HT-29 (cell line): ENCODE measurements around the gene RNF212. TPM values are rescaled to one million over a fixed set of nuclear protein-coding genes. Genes with fewer than 3 reads are reported as not detected.

Experiments used
- DNase-seq: peaks from one replicate; pipeline ENCODE4 v3.0.0-alpha.2; 2015; ENCODE audit warnings: low spot score
- total RNA-seq: library from RNA; depleted of rRNA; stranded (reverse); fragments of >200 nt; shearing (Covaris generic); gene quantifications from 2 replicates; pipeline ENCODE4 v1.2.3, GENCODE V29; 2014

The RNF212 gene
- total RNA-seq, 1 experiment from 2014 or later: not detected

GRCh38 chr4:1115528-1116293 lies 2.3 kb upstream of the RNF212 start:
- DNase-seq: no peak

GRCh38 chr4:1112821-1113182 lies 562 bp downstream of the RNF212 start:
- no peak for DNase-seq

GRCh38 chr4:1112174-1112820 lies 1.1 kb downstream of the RNF212 start:
- no peak for DNase-seq

GRCh38 chr4:1111259-1111809 lies 2.0 kb downstream of the RNF212 start:
- no peak for DNase-seq

GRCh38 chr4:1109898-1110506 lies 3.4 kb downstream of the RNF212 start:
- no peak for DNase-seq

- no peak for DNase-seq
These were observed 4.0 kb downstream of the RNF212 start for GRCh38 chr4:1109333-1109732.

GRCh38 chr4:1105662-1106061 lies 7.7 kb downstream of the RNF212 start:
- no peak for DNase-seq

- no peak for DNase-seq
These were observed 8.3 kb downstream of the RNF212 start for GRCh38 chr4:1105067-1105466.

- DNase-seq: no peak
These were observed 8.7 kb downstream of the RNF212 start for GRCh38 chr4:1104647-1105046.

GRCh38 chr4:1099684-1100335 lies 13.6 kb downstream of the RNF212 start:
- DNase-seq: no peak

- no peak for DNase-seq
These were observed 14.1 kb downstream of the RNF212 start for GRCh38 chr4:1099270-1099669.

GRCh38 chr4:1098311-1098925 lies 14.9 kb downstream of the RNF212 start:
- no peak for DNase-seq

- DNase-seq: no peak
These were observed 15.8 kb downstream of the RNF212 start for GRCh38 chr4:1097553-1097952.

GRCh38 chr4:1096841-1097240 lies 16.5 kb downstream of the RNF212 start:
- no peak for DNase-seq

GRCh38 chr4:1094336-1094690 lies 19.1 kb downstream of the RNF212 start:
- no peak for DNase-seq

GRCh38 chr4:1093391-1094335 lies 19.7 kb downstream of the RNF212 start:
- DNase-seq: no peak

- no peak for DNase-seq
These were observed 20.4 kb downstream of the RNF212 start for GRCh38 chr4:1092983-1093361.

GRCh38 chr4:1092026-1092982 lies 21.1 kb downstream of the RNF212 start:
- no peak for DNase-seq

GRCh38 chr4:1091561-1091995 lies 21.8 kb downstream of the RNF212 start:
- DNase-seq: no peak
